HUES64 (cell line): ENCODE measurements around the gene RAMACL. TPM values are rescaled to one million over a fixed set of nuclear protein-coding genes. Genes with fewer than 3 reads are reported as not detected.
"Not testable (repeated sequence)": the region's sequence is repeated elsewhere in the genome, so short reads cannot be mapped to it uniquely, and the experiment has no call there.

ENCODE experiments used
- H3K27ac ChIP-seq: 2 replicates; pipeline ENCODE4 v1.7.0; 2013; ENCODE audit warnings: low read depth, low read length, inconsistent platforms
- H3K27me3 ChIP-seq: 2 replicates; pipeline ENCODE4 v1.6.1; 2013; ENCODE audit warnings: mild to moderate bottlenecking, low read length; ENCODE audit not compliant: insufficient read depth
- H3K36me3 ChIP-seq: 2 replicates; pipeline ENCODE4 v1.6.1; 2013; ENCODE audit warnings: mild to moderate bottlenecking, low read length; ENCODE audit not compliant: insufficient read depth
- H3K4me1 ChIP-seq: 2 replicates; pipeline ENCODE4 v1.6.1; 2013; ENCODE audit warnings: mild to moderate bottlenecking, low read length, moderate library complexity; ENCODE audit not compliant: insufficient read depth
- H3K4me3 ChIP-seq: 2 replicates; pipeline ENCODE4 v1.5.1; 2013; ENCODE audit warnings: mild to moderate bottlenecking, low read length, moderate library complexity
- H3K9ac ChIP-seq: 2 replicates; pipeline ENCODE4 v1.6.1; 2013; ENCODE audit warnings: mild to moderate bottlenecking, low read depth, low read length
- H3K9me3 ChIP-seq: 2 replicates; pipeline ENCODE4 v1.6.1; 2013; ENCODE audit warnings: low read depth, low read length; ENCODE audit not compliant: insufficient read depth
- WGBS: fragments of 150-250, 120-280 bp; methylation state at CpG from one replicate; pipeline ENCODE4 v1.1.7; 2013; ENCODE audit warnings: missing lambda C conversion rate; 5-methylcytosine and 5-hydroxymethylcytosine counted together
- polyA plus RNA-seq, 2 experiments: library from polyadenylated mRNA; stranded (reverse); fragments of 50-300 nt; gene quantifications; one replicate each; pipeline ENCODE4 v1.2.3, GENCODE V29; 2013

RAMACL gene
- polyA plus RNA-seq (2013, experiment 1 of 2): 0.25 TPM
- 0.25 TPM for polyA plus RNA-seq (2013, experiment 2 of 2)

DNA sequence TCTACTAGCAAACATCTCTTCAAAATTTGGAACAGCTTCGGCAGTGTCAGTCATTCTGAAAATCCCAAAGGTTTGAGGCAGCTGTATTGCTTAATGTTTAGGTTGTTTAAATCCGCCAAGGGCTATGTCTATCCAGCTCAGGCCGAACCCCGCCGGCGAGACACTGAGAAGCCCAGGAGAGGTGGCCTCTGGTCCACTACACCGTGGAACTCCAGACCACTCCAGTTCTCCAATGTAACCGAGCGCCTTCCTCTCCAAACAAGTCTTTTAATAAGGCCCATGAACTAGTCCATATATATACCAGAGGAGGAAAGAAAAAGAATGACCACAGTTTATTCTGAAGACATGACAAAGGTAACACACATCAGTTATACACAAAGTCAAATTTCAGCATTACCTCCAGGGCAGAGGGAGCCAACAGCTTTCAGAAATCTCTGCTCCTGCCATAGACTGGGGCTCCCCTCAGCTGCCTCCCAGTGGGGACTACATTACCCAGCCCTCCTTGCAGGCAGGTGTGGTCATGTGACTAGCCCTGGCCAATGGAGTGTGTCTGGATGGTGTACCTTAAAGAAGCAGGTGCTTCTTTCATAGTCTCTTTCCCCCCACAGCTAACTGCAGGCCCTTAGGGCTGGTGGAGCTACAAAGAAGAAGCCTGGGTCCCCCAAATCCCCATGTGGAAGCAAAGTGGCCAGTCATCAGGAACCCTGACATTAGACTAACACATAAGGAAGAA, at the start of gene RAMACL:
Gene RAMACL (minus strand): TSS at position 255 of the 733 bp plus-strand sequence. CDS start 201 bp downstream, at position 54.
- Histone ChIP-seq H3K9me3 (no peaks in the 10 kb centered on the region), H3K27me3 (no peaks in the 10 kb centered on the region), H3K4me1 (peaks cover 25% of the 10 kb centered on the region; the same call in 1 of the 2 replicates), H3K36me3 (no peaks in the 10 kb centered on the region), H3K9ac (no peak within 1 kb of the TSS), H3K4me3 (no peak within 1 kb of the TSS), H3K27ac (no peak within 1 kb of the TSS)
- 94% methylated on average over 9 of the region's 9 CpGs for WGBS

GRCh38 chr6:166635013-166635970, 48.8 kb upstream of the RAMACL start:
- no peak overlapping the region for H3K9ac ChIP-seq
- H3K36me3 ChIP-seq: no peaks in the 10 kb centered on the region
- no peaks in the 10 kb centered on the region; the same call in 1 of the 2 replicates for H3K4me1 ChIP-seq
- H3K9me3 ChIP-seq: no peaks in the 10 kb centered on the region
- WGBS: 91% methylated on average over 20 of the region's 20 CpGs
- H3K27me3 ChIP-seq: peaks cover 11% of the 10 kb centered on the region
- H3K27ac ChIP-seq: no peak overlapping the region
- no peak overlapping the region for H3K4me3 ChIP-seq

- 96% methylated on average over 4 of the region's 4 CpGs for WGBS
These were observed 48.1 kb upstream of the RAMACL start for GRCh38 chr6:166634581-166634980.

DNA sequence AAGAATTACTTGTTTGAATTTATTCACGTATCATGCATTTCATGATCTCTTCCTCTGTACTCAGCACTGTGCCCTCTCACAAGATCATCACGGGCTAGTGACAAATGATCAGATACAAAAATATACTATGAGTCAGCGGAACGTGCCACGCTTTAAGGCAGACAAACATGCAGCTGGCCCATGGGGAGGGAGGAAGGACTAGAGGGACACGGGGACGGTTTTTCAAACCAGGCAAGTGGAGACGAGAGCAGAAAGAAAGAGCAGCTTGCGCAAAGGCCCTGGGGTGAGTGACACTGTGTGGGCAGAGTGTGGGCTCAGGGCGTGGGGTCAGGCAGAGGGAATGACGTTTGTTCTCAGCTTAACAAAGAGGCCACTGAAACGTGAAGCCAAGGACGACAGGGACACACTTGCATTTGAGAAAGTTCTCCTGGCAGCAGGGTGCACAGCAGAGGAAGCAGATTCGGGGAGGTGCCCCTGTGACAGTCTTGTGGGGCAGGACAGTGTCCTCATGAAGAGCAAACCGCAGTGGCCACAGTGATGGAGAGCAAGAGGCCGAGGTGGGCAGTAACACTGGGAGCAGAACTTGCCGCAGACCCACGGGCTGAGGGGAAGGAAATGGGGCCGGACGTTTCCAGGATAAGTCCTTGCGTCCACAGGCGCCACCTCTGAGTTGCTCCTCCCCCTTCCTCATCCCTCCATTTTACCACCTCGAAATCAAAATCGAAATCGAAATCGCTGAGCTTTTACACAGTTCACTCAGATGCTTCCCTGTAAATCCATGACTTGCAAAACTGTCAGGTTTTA, 47.5 kb upstream of the RAMACL start:
- Histone ChIP-seq H3K9ac (no peak overlapping the region), H3K4me1 (peaks cover 10% of the 10 kb centered on the region), H3K4me3 (no peak overlapping the region), H3K27me3 (peaks cover 25% of the 10 kb centered on the region), H3K27ac (no peak overlapping the region), H3K9me3 (no peaks in the 10 kb centered on the region), H3K36me3 (no peaks in the 10 kb centered on the region)
- WGBS: 90% methylated on average over 26 of the region's 26 CpGs

More at GRCh38 chr6:166634581-166634980, 48.1 kb upstream of the RAMACL start:
- H3K27me3 ChIP-seq: peaks cover 18% of the 10 kb centered on the region
- not testable (repeated sequence) for H3K4me1 ChIP-seq, H3K27ac ChIP-seq, H3K9me3 ChIP-seq, H3K36me3 ChIP-seq, H3K4me3 ChIP-seq, H3K9ac ChIP-seq

GRCh38 chr6:166632731-166633130, 46.3 kb upstream of the RAMACL start:
- 93% methylated on average over 11 of the region's 11 CpGs for WGBS
- H3K4me3 ChIP-seq: no peak overlapping the region
- H3K27me3 ChIP-seq: peaks cover 34% of the 10 kb centered on the region
- no peaks in the 10 kb centered on the region for H3K36me3 ChIP-seq
- H3K9ac ChIP-seq: no peak overlapping the region
- no peak overlapping the region for H3K27ac ChIP-seq
- H3K4me1 ChIP-seq: peaks cover 19% of the 10 kb centered on the region
- no peaks in the 10 kb centered on the region for H3K9me3 ChIP-seq

GRCh38 chr6:166630462-166630861, 44.0 kb upstream of the RAMACL start:
- WGBS: 90% methylated on average over 6 of the region's 6 CpGs
- Histone ChIP-seq H3K36me3 (no peaks in the 10 kb centered on the region), H3K9ac (no peak overlapping the region), H3K27ac (no peak overlapping the region), H3K4me3 (no peak overlapping the region), H3K27me3 (peaks cover 48% of the 10 kb centered on the region), H3K9me3 (no peaks in the 10 kb centered on the region), H3K4me1 (peaks cover 26% of the 10 kb centered on the region)

DNA sequence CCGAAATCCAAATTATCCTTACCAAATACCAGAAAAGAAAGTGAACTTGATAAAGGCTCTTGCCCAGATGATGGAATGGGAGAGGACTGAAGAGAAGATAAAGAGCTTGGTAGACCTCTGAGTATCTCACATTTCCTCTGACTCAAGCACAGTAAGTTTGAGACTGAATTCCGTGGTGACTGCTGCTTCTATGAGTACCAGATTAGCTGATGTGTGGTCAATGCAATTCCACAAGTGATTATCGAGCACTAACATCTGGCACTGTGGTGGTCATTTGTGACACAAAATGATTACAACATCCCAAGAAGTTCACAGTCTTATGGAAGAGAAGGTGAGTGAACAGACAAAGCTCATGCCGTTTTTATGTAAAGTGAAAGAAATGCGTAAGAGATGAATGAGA, 43.1 kb upstream of the RAMACL start:
- Histone ChIP-seq H3K4me1 (peaks cover 26% of the 10 kb centered on the region), H3K4me3 (no peak overlapping the region), H3K9me3 (no peaks in the 10 kb centered on the region), H3K36me3 (no peaks in the 10 kb centered on the region), H3K27ac (no peak overlapping the region), H3K9ac (no peak overlapping the region), H3K27me3 (peaks cover 51% of the 10 kb centered on the region)
- WGBS: 78% methylated on average over 4 of the region's 5 CpGs

DNA sequence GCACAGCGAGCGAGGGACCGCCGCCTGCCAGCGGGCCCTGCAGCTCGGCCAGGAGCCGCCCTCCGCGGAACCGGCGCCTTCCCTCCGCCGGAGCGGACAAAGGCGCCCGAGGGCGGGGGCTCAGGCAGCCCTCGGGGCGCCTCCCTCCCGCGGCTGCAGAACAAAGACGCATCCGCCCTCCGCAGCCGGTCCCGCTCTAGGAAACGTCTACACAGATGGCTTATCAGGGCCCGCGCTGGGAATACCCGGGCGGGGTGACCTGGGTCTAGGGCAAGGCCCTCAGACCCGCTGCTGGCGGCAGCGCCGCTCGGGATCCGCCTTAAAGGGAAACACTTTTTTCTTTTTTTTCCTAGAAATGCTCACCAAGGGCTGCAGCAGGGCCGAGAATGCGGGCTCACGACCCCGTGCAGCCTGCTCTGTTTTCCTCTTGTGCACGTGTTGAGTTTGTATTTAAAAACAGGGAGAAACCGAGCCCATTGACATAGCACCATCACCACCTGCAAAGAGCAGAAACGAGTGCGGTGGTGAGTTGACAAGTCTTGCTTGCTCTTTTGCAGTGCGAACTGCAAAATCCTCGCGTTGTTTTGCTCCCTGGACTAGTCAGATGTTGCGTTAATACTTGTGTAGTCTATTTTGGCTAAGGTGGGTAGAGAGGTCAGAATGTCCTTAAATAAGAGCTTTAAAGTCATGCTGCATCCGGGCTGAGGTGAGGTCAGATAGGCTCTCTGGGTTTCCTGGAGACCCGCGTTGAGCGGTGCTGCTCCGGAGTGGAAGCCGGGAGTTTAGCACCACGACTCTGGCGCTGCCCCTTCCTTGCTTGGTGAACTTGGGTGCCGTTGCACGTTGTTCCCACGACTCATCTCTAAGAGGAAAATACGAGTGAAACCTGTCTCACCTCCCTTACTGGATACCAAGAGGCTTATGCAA, 41.7 kb upstream of the RAMACL start:
- Histone ChIP-seq H3K27ac (peak overlapping the region; percentile 92; the same call in 1 of the 2 replicates), H3K9ac (peak overlapping the region; percentile 65), H3K27me3 (peaks cover 56% of the 10 kb centered on the region), H3K9me3 (no peaks in the 10 kb centered on the region), H3K4me1 (peaks cover 26% of the 10 kb centered on the region), H3K4me3 (peak overlapping the region; percentile 71), H3K36me3 (no peaks in the 10 kb centered on the region)
- WGBS: 2% methylated on average over 61 of the region's 61 CpGs

DNA sequence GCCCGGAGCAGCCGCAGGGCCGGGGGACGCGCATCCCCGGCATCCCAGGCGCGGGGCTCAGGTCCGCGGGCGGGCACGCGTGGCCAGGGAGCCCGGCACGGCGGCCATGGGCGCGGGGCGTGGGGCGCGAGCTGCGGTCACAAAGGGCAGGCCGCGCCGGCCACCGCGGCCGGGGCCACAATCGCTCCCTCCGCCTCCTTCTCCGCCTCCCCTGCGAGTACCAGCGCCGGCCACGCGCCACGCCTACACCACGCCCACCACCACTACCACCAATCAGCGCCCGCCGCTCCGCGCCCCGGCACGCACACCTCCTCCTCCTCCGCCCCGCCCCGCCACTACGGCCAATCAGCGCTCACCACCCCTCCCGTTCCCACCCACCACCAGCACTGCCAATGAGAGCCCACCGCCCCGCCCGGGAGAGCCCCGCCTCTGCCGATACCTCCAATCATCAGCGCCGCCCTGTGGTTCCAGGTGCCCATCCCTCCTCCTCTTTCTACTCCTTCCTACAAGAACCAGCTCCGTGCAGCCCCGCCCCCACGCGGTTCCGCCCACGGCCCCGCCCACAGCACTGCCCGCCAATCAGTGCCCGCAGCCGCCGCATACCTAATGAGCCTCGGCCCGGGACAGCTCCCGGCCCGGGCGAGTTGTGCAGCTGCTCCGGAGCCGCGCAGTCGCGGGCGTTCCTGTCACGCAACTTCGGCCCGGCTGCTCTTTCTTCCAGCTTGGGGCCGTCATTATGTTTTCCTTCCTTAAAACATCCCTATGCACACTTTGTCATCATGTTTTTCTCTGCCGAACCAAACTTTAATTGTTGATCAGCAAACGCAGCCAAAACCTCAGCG, 40.8 kb upstream of the RAMACL start, which contains the start of gene RPS6KA2:
Gene RPS6KA2 (minus strand): TSS at position 219 of the 842 bp plus-strand sequence. CDS start 232 bp downstream, outside the sequence.
- Histone ChIP-seq H3K9ac (peak within 1 kb of the TSS; percentile 73), H3K27me3 (peaks cover 56% of the 10 kb centered on the region), H3K36me3 (no peaks in the 10 kb centered on the region), H3K9me3 (no peaks in the 10 kb centered on the region), H3K4me3 (peak within 1 kb of the TSS; percentile 71), H3K4me1 (peaks cover 26% of the 10 kb centered on the region), H3K27ac (peak within 1 kb of the TSS; percentile 92; the same call in 1 of the 2 replicates)
- WGBS: under 1% methylated on average over 87 of the region's 87 CpGs
